ENCODE results near the gene NBR1.
A peak's percentile ranks its signal among the peaks of the same experiment; 100 is the strongest.
"Not testable (repeated sequence)": the region's sequence is repeated elsewhere in the genome, so short reads cannot be mapped to it uniquely, and the experiment has no call there.

Gene NBR1

DNA sequence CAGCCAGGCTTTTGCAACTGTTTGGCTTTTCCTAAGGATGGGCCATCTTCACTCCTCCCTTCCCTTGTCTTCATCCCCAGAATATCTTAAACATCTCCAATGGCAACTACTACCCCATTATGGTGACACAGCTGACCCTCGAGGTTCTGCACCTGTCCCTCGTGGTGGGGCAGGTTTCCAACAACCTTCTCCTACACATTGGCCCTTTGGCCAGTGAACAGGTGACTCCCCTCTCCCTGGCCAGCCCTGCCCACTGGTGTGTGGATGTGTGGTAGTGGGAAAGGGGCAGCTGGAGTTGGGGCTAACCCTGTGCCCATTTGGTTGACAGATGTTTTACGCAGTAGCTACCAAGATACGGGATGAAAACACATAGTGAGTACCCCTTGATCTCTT lies 45.4 kb downstream of the NBR1 start:
- no peak for DNase-seq (ENCODE audit: low read depth in 3 of 3)

GRCh38 chr17:43216762-43217613 lies 46.0 kb downstream of the NBR1 start:
- DNase-seq (ENCODE audit: low read depth in 3 of 3), result no peak

DNA sequence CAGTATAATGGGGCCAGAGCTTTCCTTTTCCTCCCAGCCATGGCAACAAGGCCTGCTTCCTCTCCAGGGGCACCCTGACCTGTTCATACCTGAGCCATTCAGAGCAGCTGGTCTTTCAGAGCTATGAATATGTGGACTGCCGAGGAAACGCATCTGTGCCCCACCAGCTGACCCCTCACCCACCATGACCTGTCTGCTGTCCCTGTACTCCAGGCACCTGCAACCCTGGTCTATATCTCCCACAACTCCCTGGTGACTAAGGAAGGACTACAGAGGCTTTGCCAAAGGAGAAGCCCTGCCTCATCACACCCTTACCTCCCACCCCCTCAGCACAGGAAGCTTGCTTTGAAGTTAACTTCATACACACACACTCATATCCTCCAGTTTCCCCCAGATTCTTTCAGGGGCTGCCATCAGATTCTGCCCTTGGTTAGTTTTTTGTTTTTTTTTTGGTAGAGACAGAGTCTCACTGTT lies 46.6 kb downstream of the NBR1 start:
- DNase-seq (ENCODE audit: low read depth in 3 of 3), result peak in 1 of 3 experiments; percentile 10

GRCh38 chr17:43219001-43219400 lies 48.0 kb downstream of the NBR1 start:
- no peak for DNase-seq (ENCODE audit: low read depth in 3 of 3)

- no peak for DNase-seq (ENCODE audit: low read depth in 3 of 3)
Observed at GRCh38 chr17:43219746-43220380, 48.8 kb downstream of the NBR1 start.

- DNase-seq (ENCODE audit: low read depth in 3 of 3), result no peak
Observed at GRCh38 chr17:43220511-43221125, 49.6 kb downstream of the NBR1 start.

DNA sequence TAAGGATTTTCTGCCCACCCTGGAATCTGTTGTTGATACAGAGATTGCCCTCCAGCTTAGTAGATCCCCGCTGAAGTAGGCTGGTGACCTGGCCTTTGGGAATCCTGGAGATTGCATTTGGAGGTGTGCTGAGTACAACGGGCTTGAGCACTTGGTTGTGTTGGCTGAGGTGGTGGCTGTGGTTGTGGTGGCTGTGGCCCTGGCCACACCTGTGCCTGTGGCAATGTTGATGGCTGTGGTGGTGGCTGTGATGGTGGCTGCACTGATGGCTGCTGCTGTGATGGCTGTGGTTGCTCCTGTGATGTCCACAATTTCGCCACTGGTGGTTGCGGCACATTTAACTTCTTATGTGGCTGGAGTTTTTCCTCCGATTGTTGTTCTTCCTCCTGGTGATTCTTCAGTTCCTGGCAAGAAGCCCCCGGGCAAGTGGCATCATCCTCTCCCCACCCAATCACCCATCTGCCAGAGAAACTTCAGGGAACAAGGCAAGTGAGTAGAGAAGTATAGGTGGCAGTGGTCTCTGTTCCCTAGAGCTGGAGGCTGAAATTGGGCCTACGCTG lies 53.2 kb downstream of the NBR1 start:
- DNase-seq (ENCODE audit: low read depth in 3 of 3), result no peak

DNA sequence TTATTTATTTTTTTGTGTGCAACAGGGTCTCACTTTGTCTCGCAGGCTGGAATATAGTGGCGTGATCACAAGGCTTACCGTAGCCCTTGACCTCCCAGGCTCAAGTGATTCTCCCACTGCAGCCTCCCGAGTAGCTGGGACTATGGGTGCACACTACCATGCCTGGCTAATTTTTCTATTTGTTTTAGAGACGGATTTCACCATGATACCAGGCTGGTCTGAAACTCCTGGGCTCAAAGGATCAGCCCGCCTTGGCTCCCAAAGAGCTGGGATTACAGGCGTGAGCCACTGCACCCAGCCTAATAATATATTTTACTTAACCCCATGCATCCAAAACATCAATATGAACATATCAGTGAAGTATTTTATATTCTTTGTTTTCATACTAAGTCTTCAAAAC lies 55.4 kb downstream of the NBR1 start:
- DNase-seq (ENCODE audit: low read depth in 3 of 3), result no peak

GRCh38 chr17:43228020-43228782 lies 57.2 kb downstream of the NBR1 start, which contains the start of gene CCDC200:
Gene CCDC200 (minus strand): TSS chr17:43228623. CDS start chr17:43228554, 69 bp downstream.
- not testable (repeated sequence) for DNase-seq (ENCODE audit: low read depth in 3 of 3)

DNA sequence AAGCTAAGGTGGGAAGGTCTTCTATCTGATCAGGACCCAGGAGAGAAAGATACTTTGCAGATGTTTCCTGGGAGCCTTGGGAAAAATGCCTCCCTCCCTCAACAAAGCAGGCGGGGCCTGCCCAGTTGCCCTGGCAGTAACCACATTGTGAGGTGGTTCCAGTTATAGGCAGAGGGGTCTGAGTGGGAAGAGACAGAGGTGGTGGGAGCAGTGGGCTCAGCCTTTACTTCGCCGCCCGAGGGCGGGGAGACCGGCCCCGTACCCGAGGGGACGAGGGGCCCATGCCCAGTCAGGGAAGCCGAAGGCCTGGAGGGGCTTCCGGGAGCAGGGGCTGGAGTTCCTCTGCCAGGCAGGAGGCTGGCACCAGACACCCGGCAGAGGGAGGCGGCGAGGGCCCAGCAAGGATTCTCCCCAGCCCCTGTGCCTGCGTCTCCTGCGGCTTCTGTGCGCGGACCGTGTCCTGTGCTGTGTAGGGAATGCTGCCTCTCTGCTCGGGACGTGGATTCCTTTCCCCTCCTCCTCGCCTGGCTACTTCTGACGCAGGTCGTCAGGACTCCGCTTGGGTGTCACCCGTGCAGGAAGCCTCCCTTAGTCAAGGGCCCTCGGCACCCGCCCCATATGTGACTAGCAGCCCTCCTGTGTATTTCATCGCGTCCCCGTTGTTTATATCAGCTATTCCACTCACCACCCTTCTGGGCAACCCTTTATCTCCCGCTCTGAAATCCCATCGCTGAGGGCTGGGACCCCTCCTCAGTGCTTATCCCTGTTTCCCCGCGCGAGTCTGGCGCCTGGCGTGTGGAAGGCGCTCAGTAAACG lies 60.4 kb downstream of the NBR1 start:
- not testable (repeated sequence) for DNase-seq (ENCODE audit: low read depth in 3 of 3)

DNA sequence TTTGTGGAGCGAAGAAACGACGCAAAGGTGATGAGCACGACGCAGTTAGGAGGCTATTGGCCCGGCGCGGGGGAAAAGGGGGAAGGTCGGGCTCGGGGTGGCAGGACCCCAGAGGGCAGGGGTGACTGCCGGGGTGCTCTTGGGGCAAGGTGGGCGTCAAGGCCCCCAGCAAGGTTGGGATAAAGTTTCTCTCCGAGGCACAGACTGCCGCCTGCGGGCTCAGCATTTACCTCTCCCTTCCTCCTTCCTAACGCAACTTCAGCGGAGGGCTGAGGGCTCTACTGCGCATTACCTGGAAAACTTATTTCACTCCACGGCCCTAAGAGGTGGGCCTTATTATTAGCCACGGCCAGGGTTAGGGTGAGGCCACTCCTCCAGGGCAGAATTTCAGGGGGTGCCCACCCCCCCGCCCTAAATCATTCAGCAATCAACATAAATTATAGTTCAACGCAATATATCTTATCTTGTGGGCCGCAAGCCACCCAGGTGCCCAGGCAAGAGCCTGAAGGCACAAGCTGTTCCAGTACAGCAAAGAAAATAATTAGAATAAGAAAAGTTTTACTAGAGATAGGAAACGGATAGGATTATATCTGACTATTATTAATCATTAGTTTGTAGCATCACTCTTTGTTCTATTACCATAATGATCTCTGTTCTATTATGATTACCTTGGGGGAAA lies 61.1 kb downstream of the NBR1 start:
- DNase-seq (ENCODE audit: low read depth in 3 of 3), result not testable (repeated sequence)

- DNase-seq (ENCODE audit: low read depth in 3 of 3), result not testable (repeated sequence)
Observed at GRCh38 chr17:43233263-43233662, 62.2 kb downstream of the NBR1 start.

DNA sequence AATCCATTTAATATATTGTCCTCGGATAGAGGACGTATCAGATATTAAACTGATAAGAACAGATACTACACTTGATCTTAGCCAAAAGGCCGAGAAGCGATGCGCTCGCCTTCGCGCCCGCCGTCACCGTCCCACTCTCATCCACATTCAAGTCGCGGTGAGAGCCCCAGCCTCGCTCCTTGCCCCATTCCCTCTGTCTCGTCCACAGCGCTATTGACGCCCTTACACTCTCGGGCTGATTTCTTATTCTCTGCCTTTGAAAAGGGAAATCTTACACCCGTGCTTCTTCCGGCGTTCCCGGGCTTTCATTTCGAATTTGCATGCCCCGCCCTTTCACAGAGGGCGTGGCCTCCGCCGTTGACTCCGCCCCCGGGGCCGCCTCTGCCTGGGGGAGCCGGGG lies 62.9 kb downstream of the NBR1 start, which contains the start of gene RNU2-1:
TSS of gene RNU2-1 (minus strand) at position 101 of the 400 bp plus-strand sequence.
- DNase-seq (ENCODE audit: low read depth in 3 of 3), result not testable (repeated sequence)

DNA sequence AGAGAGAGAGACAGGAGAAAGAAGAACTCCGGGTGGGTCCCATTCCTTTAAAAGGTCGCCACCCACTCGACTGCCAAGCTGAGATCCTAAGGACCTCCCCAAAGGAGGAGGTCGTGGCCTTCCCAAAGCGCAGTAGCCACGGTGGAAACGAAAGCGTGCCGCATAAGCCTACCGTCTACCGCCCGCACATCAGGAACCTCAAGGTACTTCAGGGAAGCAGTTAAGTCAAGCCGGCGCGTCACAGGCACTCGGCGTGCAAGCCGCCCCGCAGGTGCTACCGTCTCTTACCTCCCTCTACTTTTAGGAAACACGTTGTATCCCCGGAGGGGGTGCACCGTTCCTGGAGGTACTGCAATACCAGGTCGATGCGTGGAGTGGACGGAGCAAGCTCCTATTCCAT lies 68.6 kb downstream of the NBR1 start:
- DNase-seq (ENCODE audit: low read depth in 3 of 3), result not testable (repeated sequence)

DNA sequence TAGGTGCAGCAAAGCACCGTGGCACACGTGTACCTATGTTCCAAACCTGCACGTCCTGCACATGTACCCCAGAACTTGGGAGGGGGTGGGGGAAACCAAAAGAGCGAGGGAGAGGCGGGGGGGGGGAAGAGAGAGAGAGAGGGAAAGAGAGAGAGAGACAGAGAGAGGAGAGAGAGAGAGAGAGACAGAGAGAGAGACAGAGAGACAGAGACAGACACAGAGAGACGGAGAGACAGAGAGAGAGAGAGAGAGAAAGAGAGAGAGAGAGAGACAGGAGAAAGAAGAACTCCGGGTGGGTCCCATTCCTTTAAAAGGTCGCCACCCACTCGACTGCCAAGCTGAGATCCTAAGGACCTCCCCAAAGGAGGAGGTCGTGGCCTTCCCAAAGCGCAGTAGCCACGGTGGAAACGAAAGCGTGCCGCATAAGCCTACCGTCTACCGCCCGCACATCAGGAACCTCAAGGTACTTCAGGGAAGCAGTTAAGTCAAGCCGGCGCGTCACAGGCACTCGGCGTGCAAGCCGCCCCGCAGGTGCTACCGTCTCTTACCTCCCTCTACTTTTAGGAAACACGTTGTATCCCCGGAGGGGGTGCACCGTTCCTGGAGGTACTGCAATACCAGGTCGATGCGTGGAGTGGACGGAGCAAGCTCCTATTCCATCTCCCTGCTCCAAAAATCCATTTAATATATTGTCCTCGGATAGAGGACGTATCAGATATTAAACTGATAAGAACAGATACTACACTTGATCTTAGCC lies 69.8 kb downstream of the NBR1 start:
- not testable (repeated sequence) for DNase-seq (ENCODE audit: low read depth in 3 of 3)

DNA sequence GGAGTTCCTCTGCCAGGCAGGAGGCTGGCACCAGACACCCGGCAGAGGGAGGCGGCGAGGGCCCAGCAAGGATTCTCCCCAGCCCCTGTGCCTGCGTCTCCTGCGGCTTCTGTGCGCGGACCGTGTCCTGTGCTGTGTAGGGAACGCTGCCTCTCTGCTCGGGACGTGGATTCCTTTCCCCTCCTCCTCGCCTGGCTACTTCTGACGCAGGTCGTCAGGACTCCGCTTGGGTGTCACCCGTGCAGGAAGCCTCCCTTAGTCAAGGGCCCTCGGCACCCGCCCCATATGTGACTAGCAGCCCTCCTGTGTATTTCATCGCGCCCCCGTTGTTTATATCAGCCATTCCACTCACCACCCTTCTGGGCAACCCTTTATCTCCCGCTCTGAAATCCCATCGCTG lies 75.4 kb downstream of the NBR1 start:
- DNase-seq (ENCODE audit: low read depth in 3 of 3), result not testable (repeated sequence)

All from stimulated activated CD4-positive, alpha-beta T cell treated with anti-CD3 and anti-CD28 coated beads, TNF-alpha, amount 100 ng/mL, for 24 hours (primary cell).